Upper lobe of right lung (tissue), 1 donor: Measurements from ENCODE around the gene NR5A2. TPM values are rescaled to one million over a fixed set of nuclear protein-coding genes. Genes with fewer than 3 reads are reported as not detected.

Source experiments
- ATAC-seq: fragments of 200-7000 bp; cut with Tn5 transposase; one replicate; pipeline ENCODE4 v1.9.1; 2020; ENCODE audit warnings: mild to moderate bottlenecking, moderate library complexity
- DNase-seq: peaks from one replicate; pipeline ENCODE4 v3.0.0-alpha.2; 2020
- H3K27ac ChIP-seq: fragments of 200-600 bp; one replicate; pipeline ENCODE4 v1.8.0; 2022
- H3K27me3 ChIP-seq: fragments of 200-600 bp; one replicate; pipeline ENCODE4 v1.8.0; 2022; ENCODE audit warnings: mild to moderate bottlenecking
- H3K36me3 ChIP-seq: fragments of 200-600 bp; one replicate; pipeline ENCODE4 v1.8.0; 2022
- H3K4me1 ChIP-seq: fragments of 200-600 bp; one replicate; pipeline ENCODE4 v1.8.0; 2022
- H3K4me3 ChIP-seq: fragments of 200-600 bp; one replicate; pipeline ENCODE4 v1.8.0; 2022; ENCODE audit warnings: mild to moderate bottlenecking
- H3K9me3 ChIP-seq: fragments of 200-600 bp; one replicate; pipeline ENCODE4 v1.8.0; 2022
- intact Hi-C: fragments of 100-400 bp; cut with DNase I; formaldehyde crosslinking; loops from one replicate; pipeline ENCODE4 v1.11.0; 2022
- total RNA-seq: library from RNA; stranded (reverse); fragmentation: NEBNext Ultra II Directional; extraction: Animal tissue kit (Norgen Biotek cat#: 25700); gene quantifications from one replicate; pipeline ENCODE4 v1.2.1, GENCODE V29; 2021
- TF ChIP-seq, protein P1 (sequence below): fragments of 200-600 bp; IDR thresholded peaks from one replicate; pipeline ENCODE4 v1.8.0; 2022; ENCODE audit warnings: antibody characterized with exemption
- donor health status: DM: no; HTN: yes; CAD: no; lungs with severe emphysema.

Gene NR5A2
- total RNA-seq, 1 donor from 2014 or later = 8.1 TPM

DNA sequence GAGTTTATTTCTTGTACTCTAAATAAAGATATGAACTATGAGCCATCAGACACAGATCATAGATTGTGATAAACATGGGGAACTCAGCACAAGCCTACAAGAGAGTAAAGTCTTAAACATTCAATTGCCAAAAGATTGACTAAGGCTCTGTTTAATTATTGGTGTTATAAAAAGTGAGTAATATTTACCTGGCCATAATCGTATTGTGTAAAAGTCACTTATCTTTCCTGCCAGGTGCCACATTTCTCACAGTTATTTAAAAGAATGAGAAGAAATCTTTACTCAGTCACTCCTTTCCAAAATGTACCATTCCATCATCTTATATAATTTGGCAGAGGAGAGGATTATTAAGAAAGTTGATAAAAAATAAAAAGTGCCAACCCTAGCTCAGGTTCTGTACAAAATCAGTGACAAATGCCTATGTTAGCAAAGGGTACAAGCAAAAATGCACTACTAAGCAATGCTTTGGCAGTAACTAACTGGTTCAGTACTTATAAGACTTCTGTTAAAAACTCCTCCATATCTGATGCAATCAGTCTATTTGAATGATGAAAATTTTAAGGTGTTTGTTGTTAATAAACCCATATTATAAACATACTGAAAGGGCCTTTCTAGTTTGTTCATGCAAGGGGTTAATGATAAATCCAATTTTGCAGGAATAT, 5.8 kb upstream of the NR5A2 start:
- TF ChIP-seq, protein P1, sequence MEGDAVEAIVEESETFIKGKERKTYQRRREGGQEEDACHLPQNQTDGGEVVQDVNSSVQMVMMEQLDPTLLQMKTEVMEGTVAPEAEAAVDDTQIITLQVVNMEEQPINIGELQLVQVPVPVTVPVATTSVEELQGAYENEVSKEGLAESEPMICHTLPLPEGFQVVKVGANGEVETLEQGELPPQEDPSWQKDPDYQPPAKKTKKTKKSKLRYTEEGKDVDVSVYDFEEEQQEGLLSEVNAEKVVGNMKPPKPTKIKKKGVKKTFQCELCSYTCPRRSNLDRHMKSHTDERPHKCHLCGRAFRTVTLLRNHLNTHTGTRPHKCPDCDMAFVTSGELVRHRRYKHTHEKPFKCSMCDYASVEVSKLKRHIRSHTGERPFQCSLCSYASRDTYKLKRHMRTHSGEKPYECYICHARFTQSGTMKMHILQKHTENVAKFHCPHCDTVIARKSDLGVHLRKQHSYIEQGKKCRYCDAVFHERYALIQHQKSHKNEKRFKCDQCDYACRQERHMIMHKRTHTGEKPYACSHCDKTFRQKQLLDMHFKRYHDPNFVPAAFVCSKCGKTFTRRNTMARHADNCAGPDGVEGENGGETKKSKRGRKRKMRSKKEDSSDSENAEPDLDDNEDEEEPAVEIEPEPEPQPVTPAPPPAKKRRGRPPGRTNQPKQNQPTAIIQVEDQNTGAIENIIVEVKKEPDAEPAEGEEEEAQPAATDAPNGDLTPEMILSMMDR = no peak
- no peak overlapping the region for H3K27ac ChIP-seq
- peaks cover 6% of the 10 kb centered on the region for H3K27me3 ChIP-seq
- no peaks in the 10 kb centered on the region for H3K9me3 ChIP-seq
- no peaks in the 10 kb centered on the region for H3K36me3 ChIP-seq
- ATAC-seq (no peak), DNase-seq (no peak)
- intact Hi-C loops = no loop called here
- no peak overlapping the region for H3K4me3 ChIP-seq
- no peaks in the 10 kb centered on the region for H3K4me1 ChIP-seq

DNA sequence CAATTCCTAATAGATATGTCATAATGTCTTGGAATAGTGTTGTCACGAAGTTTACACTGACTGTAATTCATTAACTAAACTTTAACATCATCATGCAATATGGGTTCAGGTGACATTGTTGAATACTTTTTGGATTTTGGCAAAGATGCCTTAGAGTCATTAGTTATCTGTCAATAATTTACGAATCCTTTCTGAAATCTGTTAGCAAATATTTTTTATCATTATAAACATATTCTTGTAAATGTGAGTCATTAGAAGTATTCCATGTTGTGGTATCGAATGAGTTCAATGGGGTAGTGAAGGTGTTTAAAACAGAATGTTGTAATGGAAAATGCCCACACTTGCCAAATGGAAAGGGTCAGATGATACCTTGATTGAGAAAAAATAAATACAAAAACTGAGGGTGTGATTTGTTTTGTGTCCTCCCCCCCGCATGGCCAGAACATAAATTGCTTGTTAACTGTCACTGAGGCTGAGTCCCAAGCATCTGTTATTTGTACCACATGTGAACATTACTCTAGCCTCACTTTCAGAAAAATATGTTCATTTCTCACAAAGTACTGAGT, 5.2 kb upstream of the NR5A2 start:
- DNase-seq (no peak), ATAC-seq (no peak)
- Histone ChIP-seq H3K27me3 (peaks cover 9% of the 10 kb centered on the region), H3K9me3 (no peaks in the 10 kb centered on the region), H3K4me1 (no peaks in the 10 kb centered on the region), H3K27ac (no peak overlapping the region), H3K4me3 (no peak overlapping the region), H3K36me3 (no peaks in the 10 kb centered on the region)
- intact Hi-C loops = no loop called here
- TF ChIP-seq, protein P1 = no peak

DNA sequence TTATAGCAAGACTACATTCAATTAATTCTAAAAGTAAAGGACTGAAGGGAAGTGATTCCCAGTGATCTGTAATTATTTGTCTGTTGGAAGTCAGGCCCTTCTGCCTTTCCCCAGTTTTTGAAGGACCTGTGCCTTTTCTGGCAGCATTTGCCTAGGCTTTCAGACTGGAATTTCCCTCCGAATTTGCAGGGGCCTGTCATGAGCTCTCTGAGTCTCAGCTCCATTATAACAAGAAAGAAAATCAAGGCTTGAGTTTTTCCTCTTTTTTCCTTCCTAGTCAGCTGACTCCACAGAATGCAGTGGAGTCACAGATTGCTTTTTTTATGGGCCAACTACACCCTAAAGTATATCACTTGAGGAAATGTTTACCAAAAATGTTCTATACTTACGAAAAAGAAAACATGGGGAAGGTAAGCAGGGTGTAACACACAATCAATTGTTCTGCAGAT, 1.1 kb downstream of the NR5A2 start:
- intact Hi-C loops = no loop called here
- TF ChIP-seq, protein P1 = no peak
- H3K9me3 ChIP-seq = no peaks in the 10 kb centered on the region
- peak overlapping the region; percentile 50 for H3K4me3 ChIP-seq
- ATAC-seq = no peak
- no peaks in the 10 kb centered on the region for H3K36me3 ChIP-seq
- no peak for DNase-seq
- no peak overlapping the region for H3K27ac ChIP-seq
- peaks cover 56% of the 10 kb centered on the region for H3K27me3 ChIP-seq
- H3K4me1 ChIP-seq = peaks cover 5% of the 10 kb centered on the region

DNA sequence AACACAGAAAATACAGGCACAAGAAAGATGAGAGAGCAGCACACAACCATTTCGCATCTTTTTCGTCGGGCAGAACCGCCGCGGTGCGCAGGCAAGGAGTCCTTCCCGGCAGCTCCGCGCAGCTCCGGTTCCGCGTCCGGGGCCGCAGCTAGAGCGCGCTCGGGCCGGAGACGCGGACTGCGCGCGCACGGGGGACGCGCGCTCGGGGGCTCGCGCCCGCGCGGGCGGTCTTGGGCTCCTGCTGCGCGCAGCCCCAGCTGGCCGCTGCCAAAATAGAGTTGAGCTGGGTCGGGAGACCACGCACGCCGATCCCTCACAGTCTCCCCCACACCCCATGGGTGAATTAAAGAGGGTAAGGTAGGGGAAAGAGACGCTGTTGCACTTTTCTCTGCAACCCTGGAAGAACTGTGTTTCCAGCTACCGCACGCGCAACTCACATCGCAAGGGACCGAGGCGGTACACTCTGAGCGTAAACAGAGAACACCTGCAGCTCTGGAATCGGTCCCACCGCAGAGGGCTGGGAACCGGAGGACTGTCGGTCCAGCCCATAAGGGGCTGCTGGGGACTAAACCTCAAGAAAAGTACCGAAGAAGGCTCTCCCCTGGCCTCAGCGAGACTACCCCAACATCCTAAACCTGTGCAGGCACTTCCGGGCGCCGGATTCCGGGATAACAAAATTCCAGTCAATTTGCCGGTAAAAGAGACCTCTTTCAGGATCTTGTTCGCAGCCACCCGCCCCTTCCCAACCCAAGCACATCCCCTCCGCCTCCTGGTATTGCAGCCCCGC, 1.7 kb downstream of the NR5A2 start:
- Histone ChIP-seq H3K4me3 (peak overlapping the region; percentile 50), H3K27me3 (peaks cover 62% of the 10 kb centered on the region), H3K4me1 (peaks cover 5% of the 10 kb centered on the region), H3K36me3 (no peaks in the 10 kb centered on the region), H3K9me3 (no peaks in the 10 kb centered on the region), H3K27ac (no peak overlapping the region)
- ATAC-seq (peak; percentile 89), DNase-seq (peak; percentile 72)
- TF ChIP-seq, protein P1 = no peak
- intact Hi-C loops = no loop called here

DNA sequence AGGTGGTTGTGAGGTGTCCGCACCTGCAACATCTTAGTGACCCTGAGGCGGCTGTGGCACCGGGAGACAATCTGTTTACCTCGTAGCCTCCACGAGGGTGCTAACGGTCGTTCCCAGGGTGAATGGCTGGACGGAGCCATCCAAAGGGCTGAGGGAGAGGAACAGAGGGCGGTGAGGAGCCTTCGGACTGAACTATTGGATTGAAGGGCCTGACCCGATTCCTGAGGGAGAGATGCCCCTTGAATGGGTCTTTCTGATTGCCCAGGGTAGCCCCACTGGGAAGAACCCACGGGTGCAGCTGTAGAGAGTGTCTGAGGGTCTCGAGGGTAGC, 2.3 kb downstream of the NR5A2 start:
- ATAC-seq (peak; percentile 6), DNase-seq (no peak)
- TF ChIP-seq, protein P1 = no peak
- intact Hi-C loops = no loop called here
- H3K27me3 ChIP-seq = peaks cover 66% of the 10 kb centered on the region
- peaks cover 5% of the 10 kb centered on the region for H3K4me1 ChIP-seq
- H3K4me3 ChIP-seq = peak overlapping the region; percentile 50
- H3K9me3 ChIP-seq = no peaks in the 10 kb centered on the region
- H3K36me3 ChIP-seq = no peaks in the 10 kb centered on the region
- H3K27ac ChIP-seq = no peak overlapping the region
